Aorta (tissue), 5 donors: Measurements from ENCODE around the gene KLF12. TPM values are rescaled to one million over a fixed set of nuclear protein-coding genes. Genes with fewer than 3 reads are reported as not detected.

ENCODE experiments used
- ATAC-seq: fragments of 200-7000 bp; cut with Tn5 transposase; one replicate; pipeline ENCODE4 v1.9.1; 2022; ENCODE audit warnings: moderate library complexity; ENCODE audit not compliant: low FRiP score
- DNase-seq, 2 donors: peaks; one replicate each; pipeline ENCODE4 v3.0.0-alpha.2; 2020
- H3K27ac ChIP-seq, 2 donors: one replicate each; pipeline ENCODE4 v1.5.1; 2013; ENCODE audit warnings: low read length in 2 of 2, mild to moderate bottlenecking in 2 of 2, moderate library complexity in 2 of 2, control low read depth in 1 of 2, inconsistent platforms in 1 of 2, low read depth in 1 of 2
- H3K27me3 ChIP-seq, 2 donors: one replicate each; pipeline ENCODE4 v1.6.1; 2013; ENCODE audit warnings: control low read depth in 1 of 2, low read length in 1 of 2, mild to moderate bottlenecking in 1 of 2, moderate library complexity in 1 of 2; ENCODE audit not compliant: insufficient read depth in 2 of 2, control insufficient read depth in 1 of 2
- H3K36me3 ChIP-seq, 2 donors: one replicate each; pipeline ENCODE4 v1.6.1; 2013; ENCODE audit warnings: control low read depth in 1 of 2, low read length in 1 of 2, mild to moderate bottlenecking in 1 of 2; ENCODE audit not compliant: insufficient read depth in 2 of 2, control insufficient read depth in 1 of 2
- H3K4me1 ChIP-seq, 2 donors: one replicate each; pipeline ENCODE4 v1.6.1; 2013; ENCODE audit warnings: low read length in 2 of 2, control low read depth in 1 of 2, mild to moderate bottlenecking in 1 of 2, moderate library complexity in 1 of 2; ENCODE audit not compliant: insufficient read depth in 2 of 2, control insufficient read depth in 1 of 2
- H3K4me3 ChIP-seq, 2 donors: one replicate each; pipeline ENCODE4 v1.5.1; 2013; ENCODE audit warnings: low read length in 2 of 2, control low read depth in 1 of 2, mild to moderate bottlenecking in 1 of 2
- H3K9me3 ChIP-seq: one replicate; pipeline ENCODE4 v1.6.1; 2013; ENCODE audit warnings: mild to moderate bottlenecking, low read length; ENCODE audit not compliant: control insufficient read depth
- WGBS, 2 donors: extraction: QIAGEN DNeasy Blood & Tissue Kit; methylation state at CpG; one replicate each; pipeline ENCODE4 v1.1.7; 2013; 5-methylcytosine and 5-hydroxymethylcytosine counted together
- intact Hi-C, 2 donors: fragments of 100-400 bp; cut with DNase I; formaldehyde crosslinking; loops; one replicate each; pipeline versions ENCODE4 v1.14.2 to v1.15.0; 2022
- long read RNA-seq, 2 donors: library from polyadenylated mRNA; unstranded; transcript quantifications; one replicate each; pipeline ENCODE4 v2.0.0, GENCODE V29; 2020 to 2021
- polyA plus RNA-seq, 2 donors: library from polyadenylated mRNA; stranded (reverse); fragments of 200-250 nt; gene quantifications; one replicate each; pipeline ENCODE4 v1.2.3, GENCODE V29; 2013
- total RNA-seq, 2 donors: library from RNA; stranded (reverse); fragmentation: NEBNext Ultra II Directional; extraction: Animal tissue kit (Norgen Biotek cat#: 25700); gene quantifications; one replicate each; pipeline ENCODE4 v1.2.1, GENCODE V29; 2021
- donor health status: healthy with polysubstance abuse.
- donor health status: Bipolar disorder and iron deficiency.
- donor health status: DM: no; HTN: no; CAD: no.
- donor health status: DM: no; HTN: no; CAD: no.
- donor health status: DM: yes; HTN: yes; CAD: no.

KLF12 gene
- total RNA-seq, result 10 to 100 TPM; 29.5 to 30.9 TPM
- polyA plus RNA-seq, result 1 to 10 TPM; 2.5 to 4.2 TPM
- long read RNA-seq, donor 1, partial matches to known transcripts, result 2 of 19 reads
- long read RNA-seq, donor 1, other reads (novel, unspliced or antisense), result 17 of 19 reads
- long read RNA-seq, donor 2, partial matches to known transcripts, result 3 of 21 reads
- long read RNA-seq, donor 2, other reads (novel, unspliced or antisense), result 18 of 21 reads

- peaks cover under 1 to 3% of the 10 kb centered on the region in 2 donors for H3K4me1 ChIP-seq
- ATAC-seq (peak; percentile 85), DNase-seq (peak; percentile 92 to 94)
- WGBS, 2 donors, result 0 to 1% methylated on average over 33 to 54 of the region's 54 CpGs
- no peaks in the 10 kb centered on the region for H3K9me3 ChIP-seq
- H3K36me3 ChIP-seq, result no peaks in the 10 kb centered on the region
- H3K4me3 ChIP-seq, result peak within 1 kb of the TSS; percentile 88 to 95
- H3K27ac ChIP-seq, result peak within 1 kb of the TSS; percentile 87 to 96
- H3K27me3 ChIP-seq, result no peaks in the 10 kb centered on the region
- intact Hi-C loops, result loop anchor here (2.0 to 10.0 kb wide), 7 partner anchors 73 to 369 kb away; no protein-coding TSS in a partner anchor
Observed at GRCh38 chr13:74134221-74134776, at the start of gene KLF12. Gene KLF12, minus strand, starts transcription at chr13:74134404.

GRCh38 chr13:74182491-74182890 is 48.3 kb upstream of the KLF12 start:
- Histone ChIP-seq H3K4me3 (no peak overlapping the region), H3K27me3 (no peaks in the 10 kb centered on the region), H3K27ac (no peak overlapping the region), H3K9me3 (no peaks in the 10 kb centered on the region), H3K36me3 (no peaks in the 10 kb centered on the region), H3K4me1 (no peaks in the 10 kb centered on the region)
- DNase-seq (no peak), ATAC-seq (no peak)
- WGBS, 2 donors, result 87 to 95% methylated on average over 1 of the region's 1 CpG
- intact Hi-C loops, result no loop called here

- intact Hi-C loops, result no loop called here
- no peak overlapping the region for H3K27ac ChIP-seq
- no peak for DNase-seq
Observed at GRCh38 chr13:74174810-74175209, 40.6 kb upstream of the KLF12 start.

GRCh38 chr13:74173822-74174221 is 39.6 kb upstream of the KLF12 start:
- Histone ChIP-seq H3K9me3 (no peaks in the 10 kb centered on the region), H3K4me1 (peaks cover 0 to 1% of the 10 kb centered on the region in 2 donors), H3K4me3 (no peak overlapping the region), H3K36me3 (no peaks in the 10 kb centered on the region), H3K27ac (no peak overlapping the region), H3K27me3 (no peaks in the 10 kb centered on the region)
- intact Hi-C loops, result no loop called here
- 75 to 80% methylated on average over 3 of the region's 3 CpGs for WGBS, 2 donors
- DNase-seq (no peak), ATAC-seq (no peak)

More at GRCh38 chr13:74174810-74175209, 40.6 kb upstream of the KLF12 start:
- 82 to 85% methylated on average over 2 of the region's 2 CpGs for WGBS, 2 donors
- no peak overlapping the region for H3K4me3 ChIP-seq
- peaks cover 0 to 1% of the 10 kb centered on the region in 2 donors for H3K4me1 ChIP-seq
- no peaks in the 10 kb centered on the region for H3K9me3 ChIP-seq
- H3K36me3 ChIP-seq, result no peaks in the 10 kb centered on the region
- no peaks in the 10 kb centered on the region for H3K27me3 ChIP-seq
- ATAC-seq, result no peak

GRCh38 chr13:74171641-74172040 is 37.4 kb upstream of the KLF12 start:
- intact Hi-C loops, result no loop called here
- Histone ChIP-seq H3K4me3 (no peak overlapping the region), H3K9me3 (no peaks in the 10 kb centered on the region), H3K36me3 (no peaks in the 10 kb centered on the region), H3K27ac (no peak overlapping the region), H3K27me3 (no peaks in the 10 kb centered on the region), H3K4me1 (peaks cover 0 to 1% of the 10 kb centered on the region in 2 donors)
- DNase-seq (no peak), ATAC-seq (no peak)

GRCh38 chr13:74169676-74170075 is 35.5 kb upstream of the KLF12 start:
- no peaks in the 10 kb centered on the region for H3K27me3 ChIP-seq
- H3K36me3 ChIP-seq, result no peaks in the 10 kb centered on the region
- no peak overlapping the region for H3K4me3 ChIP-seq
- H3K9me3 ChIP-seq, result no peaks in the 10 kb centered on the region
- intact Hi-C loops, result no loop called here
- no peak for DNase-seq
- no peak for ATAC-seq
- peaks cover 0 to 1% of the 10 kb centered on the region in 2 donors for H3K4me1 ChIP-seq
- no peak overlapping the region for H3K27ac ChIP-seq
- 73 to 75% methylated on average over 1 of the region's 1 CpG for WGBS, 2 donors

- Histone ChIP-seq H3K27ac (no peak overlapping the region), H3K9me3 (no peaks in the 10 kb centered on the region), H3K4me3 (no peak overlapping the region), H3K36me3 (no peaks in the 10 kb centered on the region), H3K4me1 (peaks cover 0 to 1% of the 10 kb centered on the region in 2 donors), H3K27me3 (no peaks in the 10 kb centered on the region)
- DNase-seq (no peak), ATAC-seq (peak; percentile 38)
- intact Hi-C loops, result no loop called here
- 20 to 24% methylated on average over 4 of the region's 4 CpGs for WGBS, 2 donors
Observed at GRCh38 chr13:74168263-74168675, 34.1 kb upstream of the KLF12 start.

- Histone ChIP-seq H3K27me3 (no peaks in the 10 kb centered on the region), H3K36me3 (no peaks in the 10 kb centered on the region), H3K27ac (no peak overlapping the region), H3K4me1 (no peaks in the 10 kb centered on the region), H3K4me3 (no peak overlapping the region), H3K9me3 (no peaks in the 10 kb centered on the region)
- intact Hi-C loops, result no loop called here
- DNase-seq, result no peak
- ATAC-seq, result no peak
- 96% methylated on average over 6 of the region's 6 CpGs for WGBS, 2 donors
Observed at GRCh38 chr13:74166261-74167004, 32.2 kb upstream of the KLF12 start.

GRCh38 chr13:74162782-74163181 is 28.6 kb upstream of the KLF12 start:
- 93 to 94% methylated on average over 2 of the region's 2 CpGs for WGBS, 2 donors
- Histone ChIP-seq H3K36me3 (no peaks in the 10 kb centered on the region), H3K27me3 (no peaks in the 10 kb centered on the region), H3K4me1 (no peaks in the 10 kb centered on the region), H3K27ac (no peak overlapping the region), H3K9me3 (no peaks in the 10 kb centered on the region), H3K4me3 (no peak overlapping the region)
- no peak for DNase-seq
- intact Hi-C loops, result no loop called here
- ATAC-seq, result no peak
